ENCODE measurements around the gene DIPK1C. TPM values are rescaled to one million over a fixed set of nuclear protein-coding genes. Genes with fewer than 3 reads are reported as not detected.

Gene DIPK1C
- total and polyA plus RNA-seq, 12 donors, result 0.70 to 12.9 (median 6.6) TPM

GRCh38 chr18:74451148-74451547 is 6.0 kb downstream of the DIPK1C start:
- Histone ChIP-seq H3K9me3 (no peaks in the 10 kb centered on the region), H3K4me3 (no peak overlapping the region), H3K27ac (peak overlapping the region in 8 of 10 donors; percentile 45 to 77 (median 54)), H3K27me3 (peaks cover 0 to 38% (median 18%) of the 10 kb centered on the region in 7 donors), H3K4me1 (peaks cover 4 to 67% (median 38%) of the 10 kb centered on the region in 9 donors), H3K36me3 (peaks cover 0 to 7% (median 0%) of the 10 kb centered on the region in 9 donors)
- no peak for TF ChIP-seq CTCF (IDR thresholded peaks at IDR 0.05)
- 82 to 92% methylated on average over 11 of the region's 11 CpGs for WGBS, 2 donors
- intact Hi-C loops (cut with DNase I), result loop anchor here in 1 of 10 donors (5.0 kb wide), 1 partner anchor 84 kb away; no protein-coding TSS in a partner anchor
- no peak for DNase-seq
- peak in 1 of 8 donors; percentile 4 for ATAC-seq

GRCh38 chr18:74450626-74451025 is 6.5 kb downstream of the DIPK1C start:
- Histone ChIP-seq H3K4me1 (peaks cover 0 to 62% (median 35%) of the 10 kb centered on the region in 9 donors), H3K9me3 (no peaks in the 10 kb centered on the region), H3K36me3 (peaks cover 0 to 13% (median 0%) of the 10 kb centered on the region in 9 donors), H3K4me3 (no peak overlapping the region), H3K27me3 (peaks cover 0 to 33% (median 15%) of the 10 kb centered on the region in 7 donors), H3K27ac (peak overlapping the region in 8 of 10 donors; percentile 45 to 77 (median 54))
- DNase-seq, result peak; percentile 30 to 44
- 31 to 37% methylated on average over 7 of the region's 7 CpGs for WGBS, 2 donors
- peak in 2 of 9 donors; percentile 10 to 15 for TF ChIP-seq CTCF (IDR thresholded peaks at IDR 0.05)
- intact Hi-C loops (cut with DNase I), result loop anchor here in 1 of 10 donors (5.0 kb wide), 1 partner anchor 83 kb away; no protein-coding TSS in a partner anchor
- peak; percentile 60 to 85 (median 75) for ATAC-seq

GRCh38 chr18:74447404-74448152 is 9.5 kb downstream of the DIPK1C start:
- no peak for ATAC-seq
- WGBS, 2 donors, result 89 to 92% methylated on average over 16 of the region's 16 CpGs
- no peak for TF ChIP-seq CTCF (IDR thresholded peaks at IDR 0.05)
- no peak for DNase-seq
- Histone ChIP-seq H3K27ac (no peak overlapping the region), H3K27me3 (peaks cover 0 to 2% (median 0%) of the 10 kb centered on the region in 7 donors), H3K36me3 (peaks cover 0 to 18% (median 0%) of the 10 kb centered on the region in 9 donors), H3K4me3 (no peak overlapping the region), H3K9me3 (no peaks in the 10 kb centered on the region), H3K4me1 (peaks cover 0 to 32% (median 15%) of the 10 kb centered on the region in 9 donors)
- intact Hi-C loops (cut with DNase I), result no loop called here

- no peaks in the 10 kb centered on the region for H3K27me3 ChIP-seq
- H3K9me3 ChIP-seq, result no peaks in the 10 kb centered on the region
- H3K4me1 ChIP-seq, result peaks cover 0 to 28% (median 14%) of the 10 kb centered on the region in 9 donors
- H3K4me3 ChIP-seq, result no peak overlapping the region
- WGBS, 2 donors, result 94 to 96% methylated on average over 38 of the region's 38 CpGs
- no peak for TF ChIP-seq CTCF (IDR thresholded peaks at IDR 0.05)
- intact Hi-C loops (cut with DNase I), result no loop called here
- ATAC-seq, result no peak
- DNase-seq, result no peak
- H3K36me3 ChIP-seq, result peaks cover 0 to 18% (median 0%) of the 10 kb centered on the region in 9 donors
- no peak overlapping the region for H3K27ac ChIP-seq
Measured at GRCh38 chr18:74446631-74447403, 10.3 kb downstream of the DIPK1C start.

All from heart right ventricle (tissue), 16 donors.